Jurkat, Clone E6-1 (cell line): ENCODE data around the gene HYAL1.
A peak's percentile ranks its signal among the peaks of the same experiment; 100 is the strongest.
"Not testable (repeated sequence)": the region's sequence is repeated elsewhere in the genome, so short reads cannot be mapped to it uniquely, and the experiment has no call there.

Experiments used
- DNase-seq: peaks from one replicate; pipeline ENCODE4 v3.0.0-alpha.2; 2011; ENCODE audit warnings: low read depth, low spot score
- H3K4me3 ChIP-seq: 2 replicates; pipeline ENCODE4 v1.5.1; 2011; ENCODE audit warnings: mild to moderate bottlenecking, low read length, control low read depth, moderate library complexity

The HYAL1 gene

DNA sequence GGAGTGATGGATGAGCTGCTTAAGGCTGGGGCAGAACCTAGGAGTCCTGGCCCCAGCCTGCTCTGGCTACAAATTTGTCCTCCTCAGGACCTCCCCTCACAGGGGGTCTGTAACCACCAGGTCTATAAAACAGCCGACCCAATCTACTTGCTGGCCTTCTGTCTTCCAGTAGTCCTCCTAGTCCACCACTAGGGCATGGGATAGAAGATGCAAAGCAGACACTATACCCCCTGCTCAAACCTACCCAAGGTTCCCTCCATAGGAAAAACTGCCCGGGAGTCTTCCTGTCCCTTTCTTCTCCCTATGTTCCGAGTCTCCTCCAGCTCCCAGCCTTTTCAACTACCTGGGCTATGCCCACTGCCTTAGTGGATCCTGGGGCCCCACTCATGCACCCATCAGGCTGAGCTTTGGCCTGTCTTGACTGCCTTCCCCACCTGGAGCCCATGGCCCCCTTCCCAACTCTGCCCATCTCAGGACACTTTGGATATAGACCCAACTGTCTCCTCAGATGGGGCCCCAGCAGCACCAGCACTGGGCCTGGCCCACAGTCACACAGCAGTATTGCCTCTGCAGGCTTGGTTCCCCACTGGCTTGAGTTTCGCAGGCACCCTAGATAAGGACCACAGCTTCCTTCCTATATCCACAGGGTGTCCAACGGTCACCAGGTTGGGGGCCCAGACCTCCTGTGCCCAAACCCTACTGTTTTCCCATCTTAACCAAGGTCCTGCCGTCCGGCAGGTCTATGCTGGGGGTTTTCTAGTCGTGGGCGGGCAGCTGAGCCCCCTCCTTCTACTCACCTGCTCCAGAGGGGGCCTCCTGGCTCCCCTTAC is 5.3 kb downstream of the HYAL1 start:
- no peak for DNase-seq

DNA sequence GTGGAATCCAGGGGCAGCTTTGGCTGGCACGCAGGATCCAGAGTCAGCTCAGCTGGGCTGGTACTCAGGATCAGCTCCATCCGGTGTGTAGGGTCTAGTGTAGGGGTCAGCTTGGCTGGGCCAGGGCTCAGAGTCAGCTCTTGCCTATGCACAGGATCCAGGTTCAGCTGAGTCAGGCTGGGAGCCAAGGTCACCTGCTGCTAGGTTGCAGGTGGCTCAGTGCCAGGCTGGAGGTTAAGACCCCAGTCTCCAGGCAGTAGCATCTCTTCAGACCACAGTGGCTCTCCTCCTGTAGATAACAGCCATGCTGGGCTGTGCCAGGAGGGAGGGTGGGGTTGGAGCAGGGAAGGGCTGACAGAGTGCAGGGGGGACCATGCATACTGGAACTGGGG is 6.0 kb downstream of the HYAL1 start:
- H3K4me3 ChIP-seq = no peak overlapping the region
- no peak for DNase-seq

More for the DNA sequence above, 5.3 kb downstream of the HYAL1 start:
- H3K4me3 ChIP-seq = peak overlapping the region; percentile 94

DNA sequence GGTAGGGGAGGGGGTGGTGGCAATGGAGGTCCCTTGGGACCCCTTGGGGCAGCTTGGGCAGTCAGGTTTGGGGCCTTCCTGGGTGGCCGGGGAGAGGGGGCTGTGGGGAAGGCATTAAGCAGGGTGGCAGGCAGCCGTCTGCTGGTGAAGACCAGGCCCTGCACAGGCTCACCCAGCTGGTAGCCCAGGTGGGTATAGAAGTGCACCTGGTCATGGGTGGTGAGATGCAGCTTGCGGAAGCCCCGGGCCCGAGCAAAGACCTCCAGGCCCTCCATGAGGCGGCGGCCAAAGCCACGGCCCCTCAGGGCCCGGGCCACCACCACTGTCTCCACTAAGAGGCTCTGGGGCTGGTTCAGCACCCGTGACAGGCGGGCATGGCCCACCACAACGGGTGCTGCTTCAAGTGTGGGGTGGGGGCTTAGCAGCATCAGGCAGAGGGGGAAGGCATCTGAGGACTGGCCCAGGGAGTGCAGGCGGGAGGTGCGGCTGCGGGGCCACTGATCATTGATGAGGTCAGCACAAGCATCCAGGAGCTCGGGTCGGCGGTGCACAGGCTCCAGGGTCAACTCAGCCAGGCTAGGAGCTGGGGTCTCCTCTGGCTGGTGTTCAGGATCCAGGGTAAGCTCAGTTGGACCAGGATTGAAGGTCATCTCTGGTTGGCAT is 6.5 kb downstream of the HYAL1 start:
- DNase-seq = no peak
- no peak overlapping the region for H3K4me3 ChIP-seq

DNA sequence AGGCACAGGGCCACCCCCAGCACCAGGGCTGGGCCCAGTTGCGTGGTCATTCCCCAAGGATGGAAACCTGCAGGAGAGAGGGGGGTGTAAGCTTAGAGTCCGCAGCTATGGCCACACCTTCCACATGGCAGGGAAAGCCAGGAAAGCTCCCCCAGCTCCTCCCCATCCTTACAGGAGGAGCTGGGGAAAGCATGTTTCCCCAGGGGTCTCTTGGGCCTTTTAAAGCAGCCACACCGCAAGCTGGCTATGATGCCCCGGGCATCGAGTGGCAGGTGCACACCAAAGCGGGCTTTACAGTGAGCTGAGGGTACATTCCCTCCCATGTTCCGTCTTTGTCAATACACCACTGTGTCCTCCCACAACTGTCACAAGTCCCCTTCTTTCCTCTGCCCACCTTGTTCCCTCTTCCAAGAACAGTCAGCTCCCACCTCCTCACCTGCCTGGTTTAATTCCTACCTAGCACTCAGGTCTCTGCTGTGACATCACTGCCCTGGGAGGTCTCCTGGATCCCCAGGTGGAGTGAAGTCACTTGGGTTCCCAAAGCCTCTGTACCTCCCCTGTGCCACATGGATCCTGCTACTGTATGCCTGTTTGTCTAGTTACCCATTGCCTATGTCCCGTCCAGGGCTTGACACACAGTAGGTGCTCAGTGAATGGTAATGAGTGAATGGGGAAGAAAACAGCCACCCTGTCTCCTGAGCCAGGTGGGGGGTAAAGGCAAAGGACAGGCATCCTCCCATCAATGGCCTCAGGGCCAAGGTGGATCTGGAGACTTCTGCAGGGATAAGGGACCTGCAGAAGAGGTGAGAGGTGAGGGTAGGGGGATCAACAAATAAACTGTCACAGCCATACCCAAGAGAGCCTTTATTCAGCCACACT is 7.6 kb downstream of the HYAL1 start:
- no peak for DNase-seq
- no peak overlapping the region for H3K4me3 ChIP-seq

DNA sequence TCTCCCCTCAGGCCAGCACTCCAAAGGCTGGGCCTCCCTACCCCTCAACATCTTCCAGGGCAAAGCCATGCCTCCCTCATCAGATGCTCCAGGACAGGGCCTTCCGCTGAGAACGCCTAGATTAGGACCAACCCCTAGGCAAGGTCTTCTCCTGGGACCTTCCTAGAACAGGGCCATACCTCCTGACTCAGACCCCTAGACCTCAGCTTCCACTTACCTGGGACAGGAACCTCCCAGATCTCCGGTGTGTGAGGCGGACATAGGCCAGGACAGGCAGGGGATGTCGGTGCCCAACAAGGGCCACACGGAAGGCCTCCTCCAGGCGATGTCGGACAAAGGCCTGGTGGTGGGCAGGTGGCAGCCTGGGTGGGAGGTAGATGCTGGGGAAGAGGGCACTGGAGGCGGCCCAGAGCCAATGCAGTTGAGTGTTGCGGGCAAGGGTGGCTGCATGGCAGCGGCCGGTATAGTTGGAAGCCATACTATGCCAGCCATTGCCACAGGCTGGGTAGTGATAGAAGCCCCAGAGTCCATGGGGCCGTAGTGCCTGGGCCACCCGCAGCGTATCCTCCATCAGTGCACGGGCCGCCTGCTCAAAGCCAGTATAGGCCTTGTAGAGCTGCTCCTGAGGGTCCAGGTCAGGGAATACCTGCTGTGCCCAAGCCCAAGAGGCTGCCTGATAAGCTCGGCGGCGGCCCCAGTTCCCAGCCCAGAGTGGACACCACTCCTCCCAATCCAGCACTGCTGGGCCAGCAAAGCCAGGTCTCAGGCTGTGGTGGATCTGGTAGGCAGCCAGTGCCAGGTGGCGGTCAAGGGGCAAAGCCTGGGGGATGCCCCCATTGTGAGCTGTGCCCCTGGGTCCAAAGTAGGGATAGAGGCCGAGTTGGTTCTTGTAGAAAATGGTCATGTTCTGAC is 8.6 kb downstream of the HYAL1 start:
- H3K4me3 ChIP-seq = no peak overlapping the region
- no peak for DNase-seq

DNA sequence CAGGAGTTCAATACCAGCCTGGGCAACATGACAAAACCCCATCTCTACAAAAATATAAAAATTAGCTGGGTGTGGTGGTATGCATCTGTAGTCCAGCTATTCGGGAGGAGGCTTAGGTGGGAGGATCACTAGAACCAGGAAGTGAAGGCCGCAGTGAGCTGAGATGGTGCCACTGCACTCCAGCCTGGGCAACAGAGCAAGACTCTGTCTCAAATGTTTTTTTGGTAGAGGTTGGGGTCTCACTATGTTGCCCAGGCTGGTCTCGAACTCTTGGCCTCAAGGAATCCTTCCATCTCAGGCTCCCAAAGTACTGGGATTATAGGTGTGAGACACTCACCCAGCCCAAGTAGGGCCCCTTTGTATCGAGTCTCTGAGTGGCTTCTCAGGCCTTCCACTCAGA is 9.3 kb downstream of the HYAL1 start:
- DNase-seq = no peak
- no peak overlapping the region for H3K4me3 ChIP-seq

DNA sequence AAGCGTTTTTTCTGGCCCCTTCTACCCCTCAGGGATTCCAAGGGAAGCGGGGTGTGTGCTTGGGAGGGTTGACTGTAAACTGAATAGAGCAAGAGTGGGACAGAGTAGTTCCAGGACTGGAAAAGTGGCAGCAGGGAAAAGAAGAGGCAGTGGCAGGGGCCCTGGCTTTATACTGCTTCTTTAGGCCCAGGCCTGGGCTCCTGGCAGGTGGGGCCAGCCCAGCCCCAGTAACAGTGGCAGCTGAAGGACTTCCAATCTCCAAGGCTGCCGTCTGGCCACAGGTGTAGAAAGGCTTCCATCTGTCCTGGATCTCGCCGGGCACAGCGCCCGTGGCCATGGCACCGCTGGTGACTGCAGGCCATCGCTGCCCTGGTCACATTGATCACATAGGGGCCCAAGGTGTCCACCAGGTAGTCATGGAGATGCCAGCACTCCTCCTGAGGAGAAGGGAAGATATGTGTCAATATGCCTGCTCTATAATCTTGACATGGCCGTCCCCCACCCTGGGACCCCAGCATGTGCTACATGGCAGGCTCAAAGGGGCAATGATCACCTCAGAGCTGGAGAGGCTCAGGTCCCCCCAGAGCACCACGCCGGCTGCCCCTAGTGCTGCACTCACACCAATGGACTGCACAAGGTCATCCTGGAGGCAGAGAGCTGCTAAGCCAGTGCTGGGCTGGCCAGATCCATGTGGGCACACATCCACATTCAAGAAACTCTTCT is 10.1 kb downstream of the HYAL1 start:
- H3K4me3 ChIP-seq = peak overlapping the region; percentile 99
- no peak for DNase-seq

DNA sequence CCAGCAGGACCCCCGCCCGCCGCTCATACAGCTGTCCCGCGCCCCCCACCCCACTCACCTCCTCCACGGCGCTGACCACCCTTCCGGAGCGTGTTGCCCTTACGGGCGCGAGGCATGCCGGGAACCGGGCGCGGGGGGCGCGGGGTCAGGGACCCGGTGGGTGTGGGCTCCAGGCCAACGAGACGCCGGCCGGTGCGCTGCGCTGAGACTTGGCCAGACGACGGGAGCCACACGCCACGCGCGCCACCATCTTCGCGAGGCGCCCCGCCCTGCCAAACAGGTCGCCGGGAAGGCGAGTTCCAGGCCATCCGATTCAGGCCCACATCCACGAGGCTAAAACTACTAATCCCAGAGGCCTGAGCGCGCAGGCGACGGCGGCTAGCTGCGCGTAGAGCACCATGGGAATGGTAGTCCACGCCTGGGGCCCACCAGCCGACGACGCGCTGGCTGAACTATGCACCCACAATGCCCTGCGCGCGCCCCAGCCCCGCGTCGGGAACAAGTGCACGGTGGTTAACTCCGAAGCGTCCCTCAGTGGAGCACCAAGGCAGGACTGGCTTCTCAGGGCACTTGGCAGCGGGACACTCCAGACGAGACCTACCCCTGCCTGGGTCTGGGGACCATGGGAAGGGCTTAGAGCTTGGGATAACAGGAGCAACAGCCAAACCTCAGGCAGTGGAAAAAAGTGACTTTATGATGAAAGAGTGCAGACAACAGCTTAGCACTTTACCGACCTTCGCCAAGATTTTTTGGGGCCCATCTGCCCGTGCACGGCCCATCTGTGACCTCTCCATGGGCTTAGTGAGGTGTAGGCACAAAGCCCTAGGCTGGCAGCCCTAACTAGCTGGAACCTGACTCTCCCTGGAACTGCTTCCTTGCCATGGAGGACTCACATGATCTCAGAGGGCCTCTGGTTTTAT is 11.0 kb downstream of the HYAL1 start, which contains the start of gene IFRD2:
Gene IFRD2, minus strand, starts transcription at position 271 of the 920 bp plus-strand sequence. Its CDS starts 155 bp downstream, at position 116.
- peak; percentile 97 for DNase-seq
- peak within 1 kb of the TSS; percentile 99 for H3K4me3 ChIP-seq

DNA sequence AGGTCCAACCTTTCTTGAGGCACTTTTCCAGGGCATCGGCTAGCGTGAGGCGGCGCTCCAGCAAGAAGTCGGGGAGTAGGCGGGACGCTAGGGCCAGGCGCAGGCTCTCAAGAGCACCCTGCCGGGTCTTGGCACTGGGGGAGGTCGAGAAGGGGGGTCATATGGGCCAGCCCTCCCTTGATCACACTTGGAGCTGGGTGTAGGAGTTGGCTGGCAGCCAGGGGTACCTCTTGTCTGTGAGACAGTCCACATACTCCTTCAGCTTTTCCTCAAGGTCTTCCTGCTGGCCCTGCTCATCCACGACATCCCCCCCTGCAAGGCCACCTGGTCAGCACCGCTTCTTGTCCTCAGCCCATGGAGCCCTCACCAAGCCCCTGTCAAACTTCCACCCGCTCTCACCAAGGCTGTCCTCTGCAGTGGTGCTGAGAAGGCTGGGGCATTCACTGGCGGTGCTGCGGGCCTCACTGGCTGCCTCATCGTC is 13.2 kb downstream of the HYAL1 start:
- H3K4me3 ChIP-seq = no peak overlapping the region
- DNase-seq = no peak

DNA sequence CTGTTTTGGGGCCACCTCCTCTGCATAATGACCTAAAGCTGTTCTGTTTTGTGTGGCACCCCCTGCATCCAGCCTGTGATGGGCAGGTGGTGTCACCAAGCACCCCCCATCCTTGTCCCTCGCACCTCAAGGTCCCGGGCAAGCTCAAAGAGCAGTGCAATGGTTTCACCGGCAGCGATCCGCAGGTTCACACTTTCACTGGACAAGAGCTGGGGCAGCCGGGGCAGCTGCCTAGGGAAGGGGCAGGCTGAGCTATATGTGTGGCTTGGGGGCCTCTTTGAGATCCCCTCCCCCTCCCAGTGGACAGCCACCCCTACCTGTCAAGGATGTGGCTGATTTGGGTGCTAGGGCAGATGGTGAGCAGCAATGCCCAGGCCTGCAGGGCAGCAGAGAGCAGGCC is 14.2 kb downstream of the HYAL1 start:
- H3K4me3 ChIP-seq = no peak overlapping the region
- DNase-seq = no peak

DNA sequence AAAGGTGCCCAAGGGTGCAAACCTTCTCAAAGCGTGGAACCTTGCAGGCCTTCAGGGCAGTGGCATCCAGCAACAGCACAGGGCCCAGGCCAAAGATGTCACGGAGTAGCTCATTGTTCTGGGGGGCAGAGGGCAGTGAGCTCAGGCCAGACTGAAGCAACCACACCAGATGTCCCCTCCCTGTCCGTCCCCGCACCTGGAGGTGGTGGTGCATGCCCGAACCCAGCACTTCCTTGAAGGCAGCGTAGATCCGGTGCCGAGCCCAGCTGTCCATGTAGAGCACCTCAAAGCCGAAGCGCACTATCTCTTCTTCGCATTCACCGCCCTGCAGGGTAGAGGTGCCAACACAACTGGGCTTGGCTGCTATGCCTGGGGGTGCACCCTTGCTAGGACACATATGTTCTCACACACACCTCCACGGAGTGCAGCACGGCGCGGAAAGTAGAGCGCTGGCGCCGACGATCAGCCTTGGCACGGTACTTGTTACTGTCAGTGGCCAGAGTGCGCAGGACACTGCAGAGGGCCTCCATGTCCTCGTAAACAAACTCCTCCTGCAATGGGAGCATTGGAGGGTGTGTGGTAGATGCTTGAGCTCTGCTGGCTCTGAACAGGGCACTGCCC is 14.9 kb downstream of the HYAL1 start:
- DNase-seq = no peak
- H3K4me3 ChIP-seq = no peak overlapping the region

DNA sequence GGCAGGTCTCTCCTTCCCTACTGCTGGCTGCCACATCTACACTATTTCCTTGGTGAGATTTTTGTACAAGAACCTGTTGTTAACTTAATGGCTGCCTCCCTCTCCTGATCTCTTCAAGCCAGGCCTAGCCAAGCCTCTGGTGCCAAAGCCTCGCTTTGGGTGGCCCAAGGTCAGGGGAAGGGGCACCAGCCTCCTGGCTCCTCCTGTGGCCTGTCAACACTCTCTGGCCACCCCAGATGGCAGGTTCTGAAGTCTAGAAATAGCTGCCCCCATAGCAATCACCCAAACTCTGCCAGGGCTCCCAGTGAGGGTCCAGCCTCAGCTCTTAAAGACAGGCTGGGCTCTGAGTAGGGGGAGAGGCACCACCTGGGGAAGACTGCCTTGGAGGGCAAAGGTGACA is 16.1 kb downstream of the HYAL1 start:
- no peak for DNase-seq
- H3K4me3 ChIP-seq = no peak overlapping the region

DNA sequence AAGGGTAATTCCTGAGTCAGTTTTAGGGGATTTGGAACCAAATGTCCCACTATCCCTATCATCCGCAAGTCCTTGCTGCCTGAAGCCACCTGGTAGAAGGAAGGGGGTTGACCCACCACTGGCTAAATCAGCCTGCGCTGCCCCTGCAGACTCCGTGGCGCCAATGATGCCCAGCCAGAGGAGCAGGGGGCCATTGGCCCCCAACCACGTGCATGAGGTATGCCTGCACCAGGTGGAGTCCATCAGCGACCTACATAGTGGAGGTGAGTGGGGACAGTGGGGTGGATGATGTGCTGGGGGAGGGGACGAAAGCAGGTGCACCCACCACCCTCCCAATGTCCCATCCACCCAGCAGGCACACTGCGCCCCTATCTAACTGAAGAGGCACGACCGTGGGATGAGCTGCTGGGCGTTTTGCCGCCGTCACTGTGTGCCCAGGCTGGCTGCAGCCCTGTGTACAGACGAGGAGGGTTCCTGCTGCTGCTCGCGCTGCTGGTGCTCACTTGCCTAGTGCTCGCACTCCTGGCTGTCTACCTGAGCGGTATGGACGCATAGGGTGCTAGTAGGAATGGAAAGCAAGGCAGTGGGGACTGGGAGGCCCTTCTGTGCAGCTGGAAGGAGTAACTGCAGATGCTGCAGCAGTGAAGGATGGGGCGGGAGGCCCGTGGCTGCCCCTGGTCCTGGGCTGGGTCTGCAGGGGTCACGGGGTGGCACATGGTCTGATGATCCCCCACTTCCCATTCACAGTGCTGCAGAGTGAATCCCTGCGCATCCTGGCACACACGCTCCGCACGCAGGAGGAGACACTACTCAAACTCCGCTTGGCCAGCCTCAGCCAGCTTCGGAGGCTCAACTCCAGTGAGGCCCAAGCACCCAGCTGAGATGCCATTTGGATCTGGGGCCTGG is 16.8 kb downstream of the HYAL1 start:
- no peak for DNase-seq
- no peak overlapping the region for H3K4me3 ChIP-seq

DNA sequence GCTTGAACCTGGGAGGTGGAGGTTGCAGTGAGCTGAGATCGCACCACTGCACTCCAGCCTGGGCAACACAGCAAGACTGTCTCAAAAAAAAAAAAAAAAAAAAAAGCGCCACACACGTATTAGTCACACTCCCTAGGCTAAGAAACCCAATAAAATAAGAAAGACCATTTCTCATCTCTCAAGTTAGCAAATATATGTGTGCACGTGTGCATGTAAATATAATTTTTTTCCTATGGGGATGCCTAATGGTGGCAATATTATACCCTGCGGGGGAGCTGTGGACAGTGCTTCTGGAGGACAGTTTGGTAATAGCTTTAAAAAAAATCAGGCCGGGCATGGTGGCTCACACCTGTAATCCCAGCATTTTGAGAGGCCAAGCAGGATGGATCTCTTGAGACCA is 19.3 kb downstream of the HYAL1 start:
- not testable (repeated sequence) for DNase-seq, H3K4me3 ChIP-seq

DNA sequence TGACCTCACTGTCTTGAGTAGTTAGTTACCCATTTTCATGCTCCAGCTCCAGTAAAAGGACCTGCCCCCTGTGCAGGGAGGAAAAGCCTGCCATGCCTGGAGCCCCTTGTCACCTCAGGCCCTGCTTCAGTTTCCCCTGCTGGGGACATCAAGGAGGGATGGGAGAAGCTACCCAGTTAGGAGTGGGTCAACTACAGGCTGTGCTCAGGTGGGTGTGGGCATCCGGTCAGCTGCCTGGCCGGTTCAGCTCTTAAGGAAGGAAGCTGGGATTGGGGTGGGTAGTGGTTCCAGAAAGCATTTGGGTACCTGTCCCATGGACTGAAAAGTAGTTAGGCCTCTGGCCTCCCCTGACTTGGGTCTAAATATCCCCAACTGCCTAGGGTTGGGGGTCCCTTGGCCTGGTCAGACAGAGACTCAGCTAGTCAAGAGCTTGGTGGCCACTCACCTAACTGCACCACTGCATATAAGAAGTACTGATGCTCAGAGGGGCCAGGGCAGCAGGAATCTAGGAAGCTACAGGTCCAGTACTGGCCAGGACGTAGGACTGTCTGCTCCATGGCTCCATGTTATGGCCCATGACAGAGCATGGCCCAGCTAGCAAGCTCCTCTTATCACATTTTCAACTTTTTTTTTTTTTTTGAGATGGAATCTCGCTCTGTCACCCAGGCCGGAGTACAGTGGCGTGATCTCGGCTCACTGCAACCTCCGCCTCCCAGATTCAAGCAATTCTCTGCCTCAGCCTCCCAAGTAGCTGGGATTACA is 23.9 kb downstream of the HYAL1 start:
- no peak overlapping the region for H3K4me3 ChIP-seq
- no peak for DNase-seq
